HCT116 (cell line): Measurements from ENCODE around the gene ALKBH2.

Source experiments
- ATF3 ChIP-seq: IDR thresholded peaks from 2 replicates; pipeline ENCODE4 v1.6.1; 2012
- CEBPB ChIP-seq: IDR thresholded peaks from 2 replicates; pipeline ENCODE4 v1.6.1; 2012; ENCODE audit warnings: low read depth
- CTCF ChIP-seq, 3 experiments: fragments of 200-600 bp in 1 of 3; sonication (generic) in 1 of 3; IDR thresholded peaks in 2 of 3; conservative IDR thresholded peaks in 1 of 3; 2 replicates each; pipeline ENCODE4 v1.5.1; 2012 to 2017; ENCODE audit warnings: low read depth in 2 of 3, low read length in 2 of 3, antibody characterized with exemption in 1 of 3, borderline replicate concordance in 1 of 3, control low read depth in 1 of 3, mild to moderate bottlenecking in 1 of 3, mixed read lengths in 1 of 3, mixed run types in 1 of 3, moderate library complexity in 1 of 3; ENCODE audit not compliant: insufficient read depth in 1 of 3
- EGR1 ChIP-seq: IDR thresholded peaks from 2 replicates; pipeline ENCODE4 v1.6.1; 2012; ENCODE audit warnings: low read depth
- EZH2 ChIP-seq: fragments of 200-600 bp; sonication (generic); IDR thresholded peaks from 2 replicates; pipeline ENCODE4 v1.6.1; 2017; ENCODE audit warnings: antibody characterized with exemption, mixed run types
- EZH2phosphoT487 ChIP-seq: fragments of 200-600 bp; IDR thresholded peaks from 2 replicates; pipeline ENCODE4 v1.6.1; 2018; ENCODE audit warnings: antibody characterized with exemption, borderline replicate concordance
- FOSL1 ChIP-seq: IDR thresholded peaks from 2 replicates; pipeline ENCODE4 v1.6.1; 2012; ENCODE audit warnings: low read depth
- JUND ChIP-seq: IDR thresholded peaks from 2 replicates; pipeline ENCODE4 v1.6.1; 2012
- MAX ChIP-seq: IDR thresholded peaks from 2 replicates; pipeline ENCODE4 v1.6.1; 2012
- POLR2A ChIP-seq: IDR thresholded peaks from 2 replicates; pipeline ENCODE4 v1.7.0; 2011; ENCODE audit warnings: borderline replicate concordance; ENCODE audit not compliant: insufficient read depth, insufficient read length; ENCODE audit errors: extremely low read depth
- POLR2AphosphoS5 ChIP-seq: IDR thresholded peaks from 2 replicates; pipeline ENCODE4 v1.6.1; 2011; ENCODE audit warnings: mild to moderate bottlenecking, low read depth, low read length, moderate library complexity
- RAD21 ChIP-seq: IDR thresholded peaks from 2 replicates; pipeline ENCODE4 v1.6.1; 2012; ENCODE audit warnings: low read depth, mild to moderate bottlenecking
- REST ChIP-seq: IDR thresholded peaks from 2 replicates; pipeline ENCODE4 v1.6.1; 2012; ENCODE audit warnings: low read depth
- SP1 ChIP-seq: IDR thresholded peaks from 2 replicates; pipeline ENCODE4 v1.6.1; 2012; ENCODE audit warnings: low read depth

- TF ChIP-seq JUND, result no peak
- TF ChIP-seq CTCF (IDR thresholded peaks at IDR 0.05 in 2 of 3, conservative IDR thresholded peaks at IDR 0.05 in 1 of 3; ENCODE audit: borderline replicate concordance in 1 of 3, insufficient read depth in 1 of 3, low read depth in 2 of 3, low read length in 2 of 3), result no peak
- no peak for TF ChIP-seq EZH2phosphoT487
- no peak for TF ChIP-seq EGR1
- TF ChIP-seq CEBPB, result no peak
- TF ChIP-seq SP1, result no peak
- no peak for TF ChIP-seq POLR2AphosphoS5
- no peak for TF ChIP-seq RAD21
- TF ChIP-seq EZH2, result no peak
- no peak for TF ChIP-seq POLR2A
- no peak for TF ChIP-seq REST
- TF ChIP-seq FOSL1, result no peak
- TF ChIP-seq ATF3, result no peak
- no peak for TF ChIP-seq MAX
Measured at GRCh38 chr12:109124878-109125648, 31.8 kb upstream of the ALKBH2 start.
